Natural killer cell (primary cell): ENCODE results near the gene C18orf32. TPM values are rescaled to one million over a fixed set of nuclear protein-coding genes. Genes with fewer than 3 reads are reported as not detected.

Source experiments
- ATAC-seq, 3 donors: fragments of 150-1000 bp in 2 of 3; fragments of 200-7000 bp in 1 of 3; cut with Tn5 transposase; 1 replicate in 1 of 3; 2 replicates in 2 of 3; pipeline ENCODE4 v1.10.0; 2021; ENCODE audit warnings: mild to moderate bottlenecking in 2 of 3, moderate library complexity in 2 of 3
- DNase-seq, 2 donors: peaks; one replicate each; pipeline versions ENCODE4 v3.0.0 to v3.0.0-alpha.2; 2013 to 2021; ENCODE audit warnings: mixed read lengths in 1 of 2
- H3K27ac ChIP-seq: one replicate; pipeline ENCODE4 v1.5.1; 2013; ENCODE audit warnings: mild to moderate bottlenecking, low read length
- H3K27me3 ChIP-seq: one replicate; pipeline ENCODE4 v1.6.1; 2013; ENCODE audit warnings: low read length; ENCODE audit not compliant: control insufficient read depth, insufficient read depth
- H3K36me3 ChIP-seq: one replicate; pipeline ENCODE4 v1.6.1; 2013; ENCODE audit warnings: low read length; ENCODE audit not compliant: control insufficient read depth, insufficient read depth
- H3K4me1 ChIP-seq: one replicate; pipeline ENCODE4 v1.6.1; 2013; ENCODE audit warnings: low read length; ENCODE audit not compliant: control insufficient read depth, insufficient read depth
- H3K4me3 ChIP-seq: one replicate; pipeline ENCODE4 v1.5.1; 2013; ENCODE audit warnings: low read length
- H3K9me3 ChIP-seq: one replicate; pipeline ENCODE4 v1.6.1; 2013; ENCODE audit warnings: low read length; ENCODE audit not compliant: control insufficient read depth, insufficient read depth
- H3K27ac Mint-ChIP-seq, 2 donors: one replicate each; pipeline ENCODE4 v1.8.0; 2022; ENCODE audit warnings: mild to moderate bottlenecking in 2 of 2, mixed read lengths in 2 of 2, moderate library complexity in 1 of 2
- H3K27me3 Mint-ChIP-seq, 2 donors: one replicate each; pipeline ENCODE4 v1.8.0; 2022; ENCODE audit warnings: low read depth in 2 of 2, mixed read lengths in 2 of 2
- H3K36me3 Mint-ChIP-seq: one replicate; pipeline ENCODE4 v1.8.0; 2022; ENCODE audit warnings: mixed read lengths
- H3K4me1 Mint-ChIP-seq, 2 donors: one replicate each; pipeline ENCODE4 v1.8.0; 2022; ENCODE audit warnings: mixed read lengths in 2 of 2
- H3K4me3 Mint-ChIP-seq: one replicate; pipeline ENCODE4 v1.8.0; 2022; ENCODE audit warnings: mild to moderate bottlenecking, moderate library complexity, mixed read lengths
- H3K9me3 Mint-ChIP-seq, 2 donors: one replicate each; pipeline ENCODE4 v1.8.0; 2022; ENCODE audit warnings: mixed read lengths in 2 of 2
- CTCF ChIP-seq: fragments of 200-600 bp; IDR thresholded peaks from one replicate; pipeline ENCODE4 v1.8.0; 2022; ENCODE audit warnings: antibody characterized with exemption
- WGBS: methylation state at CpG from one replicate; pipeline ENCODE4 v1.1.7; 2013; ENCODE audit warnings: missing lambda C conversion rate; ENCODE audit not compliant: insufficient coverage; 5-methylcytosine and 5-hydroxymethylcytosine counted together
- intact Hi-C: fragments of 100-400 bp; cut with micrococcal nuclease; formaldehyde crosslinking; loops from one replicate; pipeline ENCODE4 v1.14.2; 2022
- total RNA-seq, 4 donors: library from RNA; stranded (reverse); fragments of 120-200 nt in 1 of 4; gene quantifications; one replicate each; pipeline versions ENCODE4 v1.2.3 to v1.2.4, GENCODE V29; 2013 to 2022

C18orf32 gene
- total RNA-seq, 3 donors from 2014 or later (not counting 1 experiment from before 2014, with no cell fraction given), result 18.8 to 28.0 (median 23.9) TPM

- H3K4me1 Mint-ChIP-seq, result peaks cover 5 to 6% of the 10 kb centered on the region in 2 donors
- no peak overlapping the region for H3K27ac Mint-ChIP-seq
- Histone ChIP-seq H3K36me3 (no peaks in the 10 kb centered on the region), H3K9me3 (no peaks in the 10 kb centered on the region), H3K4me3 (no peak overlapping the region), H3K27me3 (peaks cover 3% of the 10 kb centered on the region), H3K27ac (no peak overlapping the region), H3K4me1 (peaks cover 8% of the 10 kb centered on the region)
- intact Hi-C loops, result no loop called here
- no peak overlapping the region for H3K4me3 Mint-ChIP-seq
- no peak for TF ChIP-seq CTCF
- ATAC-seq (no peak), DNase-seq (no peak)
- no peaks in the 10 kb centered on the region for H3K36me3 Mint-ChIP-seq
- peaks cover 4 to 10% of the 10 kb centered on the region in 2 donors for H3K27me3 Mint-ChIP-seq
- no peaks in the 10 kb centered on the region for H3K9me3 Mint-ChIP-seq
- WGBS, result 82% methylated on average over 8 of the region's 8 CpGs
These were observed 22.1 kb downstream of the C18orf32 start for GRCh38 chr18:49464718-49465598.

- Histone ChIP-seq H3K4me3 (no peak overlapping the region), H3K4me1 (peaks cover 15% of the 10 kb centered on the region), H3K36me3 (no peaks in the 10 kb centered on the region), H3K9me3 (no peaks in the 10 kb centered on the region), H3K27ac (no peak overlapping the region), H3K27me3 (no peaks in the 10 kb centered on the region)
- Mint-ChIP-seq H3K27ac (no peak overlapping the region), H3K27me3 (no peaks in the 10 kb centered on the region), H3K4me3 (peak overlapping the region; percentile 55), H3K36me3 (no peaks in the 10 kb centered on the region), H3K9me3 (no peaks in the 10 kb centered on the region), H3K4me1 (peaks cover 30 to 31% of the 10 kb centered on the region in 2 donors)
- DNase-seq (no peak), ATAC-seq (no peak)
- intact Hi-C loops, result no loop called here
- TF ChIP-seq CTCF, result no peak
- WGBS, result 100% methylated on average over 3 of the region's 4 CpGs
These were observed 25.4 kb downstream of the C18orf32 start for GRCh38 chr18:49461602-49461977.

- Histone ChIP-seq H3K27me3 (no peaks in the 10 kb centered on the region), H3K4me3 (peak overlapping the region; percentile 89), H3K9me3 (no peaks in the 10 kb centered on the region), H3K4me1 (peaks cover 15% of the 10 kb centered on the region), H3K36me3 (no peaks in the 10 kb centered on the region), H3K27ac (peak overlapping the region; percentile 7)
- no peak for ATAC-seq
- TF ChIP-seq CTCF, result no peak
- Mint-ChIP-seq H3K36me3 (no peaks in the 10 kb centered on the region), H3K4me1 (peaks cover 32 to 36% of the 10 kb centered on the region in 2 donors), H3K27ac (peak overlapping the region; percentile 81 to 84), H3K4me3 (peak overlapping the region; percentile 90), H3K9me3 (no peaks in the 10 kb centered on the region), H3K27me3 (no peaks in the 10 kb centered on the region)
- DNase-seq, result no peak
- intact Hi-C loops, result loop anchor here (1.0 kb wide), 1 partner anchor 31 kb away; the partner anchor contains the start of gene RPL17
- 66% methylated on average over 18 of the region's 19 CpGs for WGBS
These were observed 25.9 kb downstream of the C18orf32 start for GRCh38 chr18:49460976-49461601.
